ENCODE data around the gene ZNF554.

- TF ChIP-seq POLR2A (IDR thresholded peaks at IDR 0.05) = peak in 1 of 2 donors; percentile 17
- peak; percentile 14 to 72 (median 40) for TF ChIP-seq CTCF (IDR thresholded peaks at IDR 0.05)
These were observed 21.4 kb downstream of the ZNF554 start, which contains the start of gene ZNF555 for GRCh38 chr19:2840794-2841791.
